ENCODE data around the gene ADNP2.

Gene ADNP2

DNA sequence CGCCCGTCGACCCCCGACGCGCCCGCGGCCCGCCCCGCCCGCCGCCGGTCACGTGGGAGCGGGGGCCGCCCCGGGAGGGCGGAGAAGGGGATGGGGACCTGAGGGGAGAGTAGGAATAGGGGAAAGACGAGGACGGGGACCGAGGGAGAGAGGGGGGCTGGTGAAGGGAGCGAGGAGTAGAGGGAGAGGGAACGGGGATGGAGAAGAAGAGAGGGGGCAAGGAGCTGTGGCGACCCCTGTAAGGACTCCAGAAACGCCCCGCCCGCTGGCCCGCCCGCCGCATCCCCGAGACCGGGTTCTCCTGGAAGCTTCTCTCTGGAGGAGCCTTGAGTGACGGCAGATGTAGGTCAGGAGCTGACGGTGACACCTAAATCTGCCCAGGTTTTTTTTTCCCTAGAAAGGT lies 615 bp downstream of the ADNP2 start:
- TF ChIP-seq CTCF (IDR thresholded peaks at IDR 0.05; ENCODE audit: insufficient read depth, low read length, missing control alignments): no peak
- POLR2A ChIA-PET: no interaction called here
- no peak for DNase-seq (ENCODE audit: low read depth, low spot score)
- CTCF ChIA-PET: interaction anchor here (1.5 kb wide), 1 partner anchor 75 kb away, joined by 3 read pairs; no protein-coding TSS in a partner anchor
- peak overlapping the region; percentile 81 for H3K4me3 ChIP-seq (ENCODE audit: low read depth, low read length)

- no peak for TF ChIP-seq CTCF (IDR thresholded peaks at IDR 0.05; ENCODE audit: insufficient read depth, low read length, missing control alignments)
- no peak overlapping the region for H3K4me3 ChIP-seq (ENCODE audit: low read depth, low read length)
- DNase-seq (ENCODE audit: low read depth, low spot score): no peak
- POLR2A ChIA-PET: no interaction called here
- CTCF ChIA-PET: interaction anchor here (0.8 kb wide), 1 partner anchor 16 kb away, joined by 3 read pairs; no protein-coding TSS in a partner anchor
These were observed 3.7 kb downstream of the ADNP2 start for GRCh38 chr18:80112624-80113248.

GRCh38 chr18:80115035-80115434 lies 6.0 kb downstream of the ADNP2 start:
- no peak for DNase-seq (ENCODE audit: low read depth, low spot score)
- H3K4me3 ChIP-seq (ENCODE audit: low read depth, low read length): no peak overlapping the region
- CTCF ChIA-PET: no interaction called here
- POLR2A ChIA-PET: no interaction called here
- no peak for TF ChIP-seq CTCF (IDR thresholded peaks at IDR 0.05; ENCODE audit: insufficient read depth, low read length, missing control alignments)

- CTCF ChIA-PET: no interaction called here
- no peak for DNase-seq (ENCODE audit: low read depth, low spot score)
- POLR2A ChIA-PET: no interaction called here
These were observed 10.0 kb downstream of the ADNP2 start for GRCh38 chr18:80119111-80119510.

DNA sequence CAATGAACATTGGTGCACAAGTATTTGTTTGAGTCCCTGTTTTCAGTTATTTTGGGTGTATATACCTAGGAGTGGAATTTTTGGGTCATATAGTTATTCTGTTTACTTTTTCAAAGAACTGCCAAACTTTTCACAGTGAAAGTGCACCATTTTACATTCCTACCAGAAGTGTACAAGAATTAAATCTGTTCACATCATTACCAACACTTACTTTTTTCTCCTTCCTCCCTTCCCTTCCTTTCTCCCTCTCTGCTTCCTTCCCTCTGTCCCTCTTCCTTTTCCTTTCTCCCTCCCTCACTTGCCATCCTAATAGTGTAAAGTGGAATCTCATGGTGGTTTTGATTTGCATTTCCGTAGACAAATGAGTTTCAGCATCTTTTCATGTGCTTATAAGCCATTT lies 11.9 kb downstream of the ADNP2 start:
- CTCF ChIA-PET: no interaction called here
- no peak for TF ChIP-seq CTCF (IDR thresholded peaks at IDR 0.05; ENCODE audit: insufficient read depth, low read length, missing control alignments)

More at GRCh38 chr18:80119111-80119510, 10.0 kb downstream of the ADNP2 start:
- H3K4me3 ChIP-seq (ENCODE audit: low read depth, low read length): no peak overlapping the region
- TF ChIP-seq CTCF (IDR thresholded peaks at IDR 0.05; ENCODE audit: insufficient read depth, low read length, missing control alignments): no peak

GRCh38 chr18:80124131-80124530 lies 15.1 kb downstream of the ADNP2 start:
- no peak for DNase-seq (ENCODE audit: low read depth, low spot score)
- POLR2A ChIA-PET: no interaction called here
- H3K4me3 ChIP-seq (ENCODE audit: low read depth, low read length): no peak overlapping the region
- no peak for TF ChIP-seq CTCF (IDR thresholded peaks at IDR 0.05; ENCODE audit: insufficient read depth, low read length, missing control alignments)
- CTCF ChIA-PET: no interaction called here

More for the DNA sequence above, 11.9 kb downstream of the ADNP2 start:
- POLR2A ChIA-PET: no interaction called here
- H3K4me3 ChIP-seq (ENCODE audit: low read depth, low read length): no peak overlapping the region
- no peak for DNase-seq (ENCODE audit: low read depth, low spot score)
